ENCODE measurements around the gene GSTT2.
"Not testable (repeated sequence)": the region's sequence is repeated elsewhere in the genome, so short reads cannot be mapped to it uniquely, and the experiment has no call there.

Gene GSTT2

DNA sequence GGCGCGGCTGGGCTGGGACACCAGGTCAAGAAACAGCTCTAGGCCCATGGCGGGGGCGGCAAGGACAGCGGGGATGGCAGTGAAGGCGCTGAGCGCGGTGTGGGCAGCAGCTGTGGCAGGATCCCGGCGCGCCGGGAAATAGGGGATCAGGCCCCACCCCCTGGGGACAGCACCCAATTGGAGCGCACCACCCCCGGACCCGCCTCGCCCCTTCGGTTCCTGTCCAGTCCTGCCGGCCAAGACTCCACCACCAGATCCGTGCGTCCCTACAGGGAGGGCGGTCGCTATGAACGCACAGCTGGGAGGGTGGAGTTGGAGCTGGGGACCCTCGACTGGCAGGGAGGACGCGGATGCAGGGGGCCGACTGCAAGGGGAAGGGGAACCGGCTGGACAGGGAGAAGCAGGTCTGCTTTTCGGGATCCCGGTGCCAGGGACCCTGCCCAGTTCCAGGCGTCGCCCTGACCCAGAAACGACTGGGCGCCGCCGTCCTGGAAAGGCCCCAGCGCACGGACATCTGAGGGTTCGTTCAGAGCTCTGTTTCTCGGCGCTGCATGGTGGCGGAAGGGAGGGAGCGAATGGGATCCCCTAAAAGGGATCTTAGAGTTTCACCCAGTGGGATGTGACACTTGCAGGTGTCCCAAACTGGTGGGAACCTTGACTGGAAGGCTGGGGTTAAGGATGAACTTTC lies 18.7 kb upstream of the GSTT2 start, which contains the start of gene GSTT2B:
Gene GSTT2B, minus strand, starts transcription at position 112 of the 688 bp plus-strand sequence. Its CDS starts 64 bp downstream, at position 48.
- H3K4me1 ChIP-seq (ENCODE audit: insufficient read depth, low read length); H2AFZ ChIP-seq (ENCODE audit: low read depth, low read length); H3K27me3 ChIP-seq (ENCODE audit: insufficient read depth, low read length); H3K36me3 ChIP-seq (ENCODE audit: insufficient read depth, low read length); H3K4me3 ChIP-seq (ENCODE audit: low read length); H3K9me3 ChIP-seq (ENCODE audit: low read length): not testable (repeated sequence)

DNA sequence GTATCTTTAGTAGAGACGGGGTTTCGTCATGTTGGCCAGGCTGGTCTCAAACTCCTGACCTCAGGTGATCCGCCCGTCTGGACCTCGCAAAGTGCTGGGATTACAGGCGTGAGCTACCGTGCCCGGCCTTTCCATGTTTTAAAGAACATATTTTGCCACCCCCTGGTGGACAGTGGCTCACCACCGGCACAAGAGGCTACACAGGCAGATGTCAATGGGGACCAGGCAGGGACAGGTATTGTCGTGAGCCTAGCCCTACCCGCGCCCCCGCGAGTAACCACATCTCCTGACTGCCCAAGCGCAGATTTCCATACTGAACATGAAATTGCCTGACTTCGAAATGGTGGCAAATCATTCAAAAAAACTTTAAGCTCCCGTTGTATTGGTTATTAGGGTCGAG lies 13.8 kb upstream of the GSTT2 start:
- not testable (repeated sequence) for H3K4me1 ChIP-seq (ENCODE audit: insufficient read depth, low read length); H2AFZ ChIP-seq (ENCODE audit: low read depth, low read length); H3K27me3 ChIP-seq (ENCODE audit: insufficient read depth, low read length); H3K4me3 ChIP-seq (ENCODE audit: low read length); H3K9me3 ChIP-seq (ENCODE audit: low read length)
- H3K36me3 ChIP-seq (ENCODE audit: insufficient read depth, low read length), result peaks cover 20% of the 10 kb centered on the region

- not testable (repeated sequence) for H3K4me1 ChIP-seq (ENCODE audit: insufficient read depth, low read length); H2AFZ ChIP-seq (ENCODE audit: low read depth, low read length); H3K9me3 ChIP-seq (ENCODE audit: low read length); H3K4me3 ChIP-seq (ENCODE audit: low read length); H3K27me3 ChIP-seq (ENCODE audit: insufficient read depth, low read length)
- peaks cover 25% of the 10 kb centered on the region for H3K36me3 ChIP-seq (ENCODE audit: insufficient read depth, low read length)
These were observed 13.4 kb upstream of the GSTT2 start, which contains the start of gene DDTL for GRCh38 chr22:23966568-23966967. Gene DDTL, plus strand, starts transcription at chr22:23966888. Its CDS starts 27 bp downstream, at chr22:23966915.

GRCh38 chr22:23969071-23969470 lies 10.9 kb upstream of the GSTT2 start:
- H3K27me3 ChIP-seq (ENCODE audit: insufficient read depth, low read length), result no peaks in the 10 kb centered on the region
- no peak overlapping the region for H2AFZ ChIP-seq (ENCODE audit: low read depth, low read length)
- peaks cover 29% of the 10 kb centered on the region for H3K36me3 ChIP-seq (ENCODE audit: insufficient read depth, low read length)
- no peak overlapping the region for H3K4me3 ChIP-seq (ENCODE audit: low read length)
- H3K4me1 ChIP-seq (ENCODE audit: insufficient read depth, low read length), result no peaks in the 10 kb centered on the region
- H3K9me3 ChIP-seq (ENCODE audit: low read length), result no peaks in the 10 kb centered on the region

GRCh38 chr22:23970201-23970641 lies 9.7 kb upstream of the GSTT2 start:
- Histone ChIP-seq H3K4me3 (ENCODE audit: low read length) (no peak overlapping the region), H3K4me1 (ENCODE audit: insufficient read depth, low read length) (no peaks in the 10 kb centered on the region), H3K27me3 (ENCODE audit: insufficient read depth, low read length) (no peaks in the 10 kb centered on the region), H2AFZ (ENCODE audit: low read depth, low read length) (no peak overlapping the region), H3K9me3 (ENCODE audit: low read length) (no peaks in the 10 kb centered on the region), H3K36me3 (ENCODE audit: insufficient read depth, low read length) (peaks cover 29% of the 10 kb centered on the region)

DNA sequence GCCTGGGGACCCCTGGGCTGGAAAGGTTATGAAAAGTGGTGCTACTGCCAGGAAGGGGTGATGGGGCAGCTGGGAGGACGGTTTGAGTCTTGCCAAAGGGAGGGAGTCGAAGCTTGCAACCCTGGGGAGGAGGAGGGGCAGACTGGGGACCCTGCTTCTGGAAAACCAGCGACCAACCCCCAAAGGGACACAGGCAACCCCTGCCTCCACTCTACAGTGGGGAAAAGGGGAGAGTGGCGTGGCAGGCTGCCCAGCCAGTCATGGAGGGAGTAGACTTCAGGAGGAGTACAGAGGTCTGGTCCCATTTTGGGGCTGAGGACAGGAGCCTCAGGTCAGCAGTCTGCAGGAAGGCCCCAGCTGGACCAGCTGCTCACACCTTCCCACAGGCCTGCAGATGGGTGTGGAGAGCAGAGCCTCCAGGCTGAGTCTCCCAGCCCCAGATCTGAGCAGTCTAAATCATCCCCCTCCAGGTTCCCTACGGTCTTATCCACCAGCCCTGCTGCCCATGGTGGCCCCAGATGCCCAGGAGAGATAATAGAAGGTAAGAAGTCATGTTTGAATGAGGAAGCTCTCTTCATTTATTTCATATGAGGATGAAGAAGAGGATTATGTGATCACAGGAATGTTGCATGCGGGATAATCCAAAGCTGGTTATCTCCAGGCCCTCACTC lies 9.0 kb upstream of the GSTT2 start:
- Histone ChIP-seq H3K4me3 (ENCODE audit: low read length) (no peak overlapping the region), H3K27me3 (ENCODE audit: insufficient read depth, low read length) (no peaks in the 10 kb centered on the region)

GRCh38 chr22:23971927-23972326 lies 8.0 kb upstream of the GSTT2 start:
- H2AFZ ChIP-seq (ENCODE audit: low read depth, low read length); H3K27me3 ChIP-seq (ENCODE audit: insufficient read depth, low read length); H3K4me1 ChIP-seq (ENCODE audit: insufficient read depth, low read length); H3K4me3 ChIP-seq (ENCODE audit: low read length); H3K9me3 ChIP-seq (ENCODE audit: low read length): not testable (repeated sequence)
- H3K36me3 ChIP-seq (ENCODE audit: insufficient read depth, low read length), result peaks cover 29% of the 10 kb centered on the region

More for the DNA sequence above, 9.0 kb upstream of the GSTT2 start:
- H3K4me1 ChIP-seq (ENCODE audit: insufficient read depth, low read length), result no peaks in the 10 kb centered on the region
- H2AFZ ChIP-seq (ENCODE audit: low read depth, low read length), result no peak overlapping the region
- H3K36me3 ChIP-seq (ENCODE audit: insufficient read depth, low read length), result peaks cover 29% of the 10 kb centered on the region
- H3K9me3 ChIP-seq (ENCODE audit: low read length), result no peaks in the 10 kb centered on the region

- H3K4me1 ChIP-seq (ENCODE audit: insufficient read depth, low read length); H2AFZ ChIP-seq (ENCODE audit: low read depth, low read length); H3K9me3 ChIP-seq (ENCODE audit: low read length); H3K27me3 ChIP-seq (ENCODE audit: insufficient read depth, low read length); H3K4me3 ChIP-seq (ENCODE audit: low read length): not testable (repeated sequence)
- peaks cover 25% of the 10 kb centered on the region for H3K36me3 ChIP-seq (ENCODE audit: insufficient read depth, low read length)
These were observed 5.6 kb upstream of the GSTT2 start, which contains the start of gene DDT for GRCh38 chr22:23974345-23974744. Gene DDT, minus strand, starts transcription at chr22:23974441. Its CDS starts 27 bp downstream, at chr22:23974414.

- not testable (repeated sequence) for H3K9me3 ChIP-seq (ENCODE audit: low read length); H3K27me3 ChIP-seq (ENCODE audit: insufficient read depth, low read length); H2AFZ ChIP-seq (ENCODE audit: low read depth, low read length); H3K4me1 ChIP-seq (ENCODE audit: insufficient read depth, low read length); H3K4me3 ChIP-seq (ENCODE audit: low read length)
- peaks cover 21% of the 10 kb centered on the region for H3K36me3 ChIP-seq (ENCODE audit: insufficient read depth, low read length)
These were observed 5.0 kb upstream of the GSTT2 start for GRCh38 chr22:23974836-23975352.

- not testable (repeated sequence) for H3K4me1 ChIP-seq (ENCODE audit: insufficient read depth, low read length); H3K9me3 ChIP-seq (ENCODE audit: low read length); H2AFZ ChIP-seq (ENCODE audit: low read depth, low read length); H3K4me3 ChIP-seq (ENCODE audit: low read length); H3K27me3 ChIP-seq (ENCODE audit: insufficient read depth, low read length); H3K36me3 ChIP-seq (ENCODE audit: insufficient read depth, low read length)
These were observed 2.6 kb upstream of the GSTT2 start for GRCh38 chr22:23977304-23977703.

DNA sequence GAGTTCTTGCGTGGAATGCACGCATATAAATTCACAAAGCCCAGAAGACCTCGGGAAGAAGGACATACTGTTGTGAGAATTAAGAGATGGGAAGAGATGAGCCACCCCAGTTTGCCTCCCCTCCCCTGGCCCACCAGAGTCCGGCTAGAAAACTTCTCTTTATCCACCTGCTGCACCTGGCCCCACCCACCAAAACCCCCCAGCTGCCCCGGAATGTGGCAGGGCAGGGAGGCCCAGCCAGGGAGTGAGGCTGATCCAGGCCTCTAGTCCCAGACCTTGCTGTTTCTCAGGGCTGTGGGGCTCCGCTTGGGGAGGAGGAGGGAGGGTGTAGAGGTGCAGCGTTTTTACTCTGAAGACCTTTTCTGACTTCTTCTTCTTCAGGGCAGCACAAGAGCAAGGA lies 633 bp downstream of the GSTT2 start:
- H3K36me3 ChIP-seq (ENCODE audit: insufficient read depth, low read length); H3K4me1 ChIP-seq (ENCODE audit: insufficient read depth, low read length); H3K9me3 ChIP-seq (ENCODE audit: low read length); H3K27me3 ChIP-seq (ENCODE audit: insufficient read depth, low read length); H2AFZ ChIP-seq (ENCODE audit: low read depth, low read length); H3K4me3 ChIP-seq (ENCODE audit: low read length): not testable (repeated sequence)

GRCh38 chr22:23984430-23984829 lies 4.5 kb downstream of the GSTT2 start:
- Histone ChIP-seq H3K9me3 (ENCODE audit: low read length) (no peaks in the 10 kb centered on the region), H3K27me3 (ENCODE audit: insufficient read depth, low read length) (no peaks in the 10 kb centered on the region), H2AFZ (ENCODE audit: low read depth, low read length) (no peak overlapping the region), H3K36me3 (ENCODE audit: insufficient read depth, low read length) (no peaks in the 10 kb centered on the region), H3K4me3 (ENCODE audit: low read length) (no peak overlapping the region), H3K4me1 (ENCODE audit: insufficient read depth, low read length) (no peaks in the 10 kb centered on the region)

GRCh38 chr22:23986089-23986488 lies 6.2 kb downstream of the GSTT2 start:
- H3K4me3 ChIP-seq (ENCODE audit: low read length); H2AFZ ChIP-seq (ENCODE audit: low read depth, low read length); H3K36me3 ChIP-seq (ENCODE audit: insufficient read depth, low read length); H3K4me1 ChIP-seq (ENCODE audit: insufficient read depth, low read length); H3K27me3 ChIP-seq (ENCODE audit: insufficient read depth, low read length); H3K9me3 ChIP-seq (ENCODE audit: low read length): not testable (repeated sequence)
